ENCODE data around the gene TBC1D14.

- no peak for TF ChIP-seq CTCF (IDR thresholded peaks at IDR 0.05; ENCODE audit: poor library complexity)
- TF ChIP-seq EZH2 (IDR thresholded peaks at IDR 0.05; ENCODE audit: borderline replicate concordance) = no peak
- no peak for TF ChIP-seq EZH2phosphoT487 (IDR thresholded peaks at IDR 0.05; ENCODE audit: low read depth, severe bottlenecking, unreplicated experiment)
These were observed 3.8 kb upstream of the TBC1D14 start for GRCh38 chr4:6905516-6906445.
